Keratinocyte (primary cell): ENCODE results near the gene MID1.

ENCODE experiments used
- CTCF ChIP-seq, 3 experiments: IDR thresholded peaks in 1 of 3; conservative IDR thresholded peaks in 1 of 3; optimal IDR thresholded peaks in 1 of 3; 2 replicates in 2 of 3; 3 replicates in 1 of 3; pipeline versions ENCODE3 to v1.5.1; 2011; ENCODE audit warnings: low read length in 3 of 3, mild to moderate bottlenecking in 3 of 3, moderate library complexity in 2 of 3, control low read depth in 1 of 3, inconsistent platforms in 1 of 3; ENCODE audit not compliant: insufficient read depth in 2 of 3; ENCODE audit errors: extremely low read depth in 1 of 3
- EZH2 ChIP-seq: IDR thresholded peaks from one replicate; pipeline ENCODE4 v1.6.1; 2012; ENCODE audit warnings: inconsistent platforms, mild to moderate bottlenecking, low read length, moderate library complexity

- TF ChIP-seq CTCF (optimal IDR thresholded peaks at IDR 0.05 in 1 of 3, IDR thresholded peaks at IDR 0.05 in 1 of 3, conservative IDR thresholded peaks at IDR 0.05 in 1 of 3; ENCODE audit: extremely low read depth in 1 of 3, insufficient read depth in 2 of 3, low read length in 3 of 3): no peak
- no peak for TF ChIP-seq EZH2
Observed at GRCh38 chrX:10525381-10526120, 94.8 kb downstream of the MID1 start.
